ENCODE measurements around the gene PPA2.
"Not testable (repeated sequence)": the region's sequence is repeated elsewhere in the genome, so short reads cannot be mapped to it uniquely, and the experiment has no call there.

The PPA2 gene

GRCh38 chr4:105473324-105474098 lies at the start of gene PPA2:
Gene PPA2 (minus strand): TSS chr4:105474062. CDS start chr4:105474050, 12 bp downstream.
- DNase-seq, result peak; percentile 47

- DNase-seq, result no peak
Measured at GRCh38 chr4:105520819-105521790, 47.2 kb upstream of the PPA2 start.

GRCh38 chr4:105510245-105510644 lies 36.4 kb upstream of the PPA2 start:
- DNase-seq, result no peak

- DNase-seq, result no peak
Measured at GRCh38 chr4:105509714-105510113, 35.9 kb upstream of the PPA2 start.

GRCh38 chr4:105509291-105509690 lies 35.4 kb upstream of the PPA2 start:
- DNase-seq, result no peak

- no peak for DNase-seq
Measured at GRCh38 chr4:105504744-105505143, 30.9 kb upstream of the PPA2 start.

GRCh38 chr4:105503484-105503883 lies 29.6 kb upstream of the PPA2 start:
- DNase-seq, result no peak

- no peak for DNase-seq
Measured at GRCh38 chr4:105496899-105497298, 23.0 kb upstream of the PPA2 start.

- no peak for DNase-seq
Measured at GRCh38 chr4:105495667-105496066, 21.8 kb upstream of the PPA2 start.

- no peak for DNase-seq
Measured at GRCh38 chr4:105490523-105490922, 16.7 kb upstream of the PPA2 start.

GRCh38 chr4:105483840-105484239 lies 10.0 kb upstream of the PPA2 start:
- no peak for DNase-seq

GRCh38 chr4:105474099-105474518 lies 247 bp upstream of the PPA2 start:
- DNase-seq, result peak; percentile 76

- DNase-seq, result no peak
Measured at GRCh38 chr4:105472871-105473323, 965 bp downstream of the PPA2 start.

- DNase-seq, result peak; percentile 68
Measured at GRCh38 chr4:105471566-105472176, 2.2 kb downstream of the PPA2 start.

GRCh38 chr4:105470766-105471165 lies 3.1 kb downstream of the PPA2 start:
- no peak for DNase-seq

GRCh38 chr4:105469736-105470135 lies 4.1 kb downstream of the PPA2 start:
- no peak for DNase-seq

- no peak for DNase-seq
Measured at GRCh38 chr4:105466580-105466979, 7.3 kb downstream of the PPA2 start.

- not testable (repeated sequence) for DNase-seq
Measured at GRCh38 chr4:105464563-105464962, 9.3 kb downstream of the PPA2 start.

GRCh38 chr4:105462576-105462975 lies 11.3 kb downstream of the PPA2 start:
- no peak for DNase-seq

- no peak for DNase-seq
Measured at GRCh38 chr4:105461621-105462382, 12.1 kb downstream of the PPA2 start.

- no peak for DNase-seq
Measured at GRCh38 chr4:105461221-105461620, 12.6 kb downstream of the PPA2 start.

- no peak for DNase-seq
Measured at GRCh38 chr4:105460306-105460705, 13.6 kb downstream of the PPA2 start.
